ENCODE data around the gene LSM14A. TPM values are rescaled to one million over a fixed set of nuclear protein-coding genes. Genes with fewer than 3 reads are reported as not detected.

LSM14A gene
- total and polyA plus RNA-seq, 9 of the 15 experiments (the other 6 are each of a cell fraction or from before 2014, with no cell fraction given), result 19.5 to 150 (median 95.1) TPM

DNA sequence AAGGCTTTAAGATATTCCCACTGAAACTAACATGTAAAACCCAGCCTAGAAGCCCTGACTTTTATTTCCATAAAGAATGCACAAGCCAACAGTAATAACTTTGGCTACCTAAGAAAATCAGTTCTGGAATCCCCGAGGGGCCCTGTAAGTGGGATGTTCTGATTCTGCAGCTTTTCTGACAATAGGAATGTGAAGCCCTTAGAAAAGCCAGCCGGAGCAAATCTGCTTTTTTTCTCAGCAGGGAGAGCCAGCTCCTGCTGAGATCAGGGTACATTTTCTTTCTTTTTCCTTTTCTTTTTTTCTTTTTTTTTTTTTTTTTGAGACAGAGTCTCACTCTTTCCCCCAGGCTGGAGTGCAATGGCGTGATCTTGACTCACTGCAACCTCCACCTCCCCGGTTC, 74.0 kb downstream of the LSM14A start (continued):
- TF ChIP-seq ZBTB11 (CRISPR knock-in tag; IDR thresholded peaks at IDR 0.05), result no peak

- no peak for DNase-seq (ENCODE audit: extremely low read depth in 1 of 4, low spot score in 3 of 4)
- in situ Hi-C loops (cut with MboI) (no loop called here), intact Hi-C loops (cut with micrococcal nuclease) (no loop called here)
- H3K36me3 ChIP-seq (ENCODE audit: control insufficient read depth, insufficient read depth, low read length), result no peaks in the 10 kb centered on the region
- 26% methylated on average over 4 of the region's 4 CpGs for WGBS (ENCODE audit: insufficient coverage, low coverage, missing lambda C conversion rate)
- FAIRE-seq, result no peak
- H4K20me1 ChIP-seq (replicated peaks; ENCODE audit: control insufficient read depth, insufficient read depth, low read length), result no peaks in the 10 kb centered on the region
- no peak overlapping the region for H2AFZ ChIP-seq (ENCODE audit: low read depth, low read length)
- H3K4me1 ChIP-seq (replicated peaks in 1 of 2; ENCODE audit: control insufficient read depth in 2 of 2, insufficient read depth in 2 of 2, low read length in 2 of 2), result peaks cover 4 to 8% of the 10 kb centered on the region in 2 experiments; a peak in 3 of 5 replicates
- no peak overlapping the region for H3K4me3 ChIP-seq
- POLR2A ChIA-PET, result interaction anchor here (1.0 to 1.3 kb wide), 2 partner anchors 12 to 26 kb away, joined by 4 read pairs; no protein-coding TSS in a partner anchor
- no TSS peak for BruUV-seq (replicated peaks)
- CTCF ChIA-PET (ENCODE audit: low intra/inter-chr PET ratio), result no interaction called here
- TF ChIP-seq SIN3B (IDR thresholded peaks at IDR 0.05; ENCODE audit: low read depth) (no peak), NFXL1 (CRISPR knock-in tag; IDR thresholded peaks at IDR 0.05) (no peak), ERF (CRISPR knock-in tag; IDR thresholded peaks at IDR 0.05) (no peak), BCL6 (CRISPR knock-in tag; IDR thresholded peaks at IDR 0.05) (no peak), ZFP91 (CRISPR knock-in tag; IDR thresholded peaks at IDR 0.05) (no peak), FOXJ3 (CRISPR knock-in tag; IDR thresholded peaks at IDR 0.05) (no peak)
- no peak for ATAC-seq
- no peak overlapping the region for H3K4me2 ChIP-seq (ENCODE audit: insufficient read depth, low read length)
- no peaks in the 10 kb centered on the region for H3K27me3 ChIP-seq (ENCODE audit: control insufficient read depth in 2 of 2, insufficient read depth in 2 of 2, low read length in 2 of 2)
- no peaks in the 10 kb centered on the region for H3K9me3 ChIP-seq (replicated peaks; ENCODE audit: control insufficient read depth, insufficient read depth, low read depth, low read length)
- H3K79me2 ChIP-seq (ENCODE audit: control insufficient read depth, insufficient read depth, low read length), result no peaks in the 10 kb centered on the region
- H3K27ac ChIP-seq (ENCODE audit: extremely low read depth, low read depth, low read length), result no peak overlapping the region
- H3K9me1 ChIP-seq (ENCODE audit: control insufficient read depth, insufficient read depth, low read length), result no peaks in the 10 kb centered on the region
- no peak overlapping the region for H3K9ac ChIP-seq (ENCODE audit: insufficient read depth in 1 of 2, low read depth in 2 of 2, low read length in 2 of 2)
These were observed 76.6 kb downstream of the LSM14A start for GRCh38 chr19:34248941-34249340.

Measured in K562 (cell line).